Astrocyte (in vitro differentiated cells and primary cell): ENCODE data around the gene TBXAS1.

Source experiments
- EZH2 ChIP-seq: IDR thresholded peaks from 2 replicates; pipeline ENCODE4 v1.6.1; 2012; ENCODE audit warnings: mild to moderate bottlenecking, low read length, inconsistent platforms; ENCODE audit not compliant: insufficient read depth
- TF ChIP-seq, protein P1 (sequence below): IDR thresholded peaks from 2 replicates; pipeline ENCODE4 v1.5.1; 2011; ENCODE audit warnings: low read depth, mild to moderate bottlenecking, inconsistent platforms, low read length, moderate library complexity; ENCODE audit not compliant: insufficient read depth

DNA sequence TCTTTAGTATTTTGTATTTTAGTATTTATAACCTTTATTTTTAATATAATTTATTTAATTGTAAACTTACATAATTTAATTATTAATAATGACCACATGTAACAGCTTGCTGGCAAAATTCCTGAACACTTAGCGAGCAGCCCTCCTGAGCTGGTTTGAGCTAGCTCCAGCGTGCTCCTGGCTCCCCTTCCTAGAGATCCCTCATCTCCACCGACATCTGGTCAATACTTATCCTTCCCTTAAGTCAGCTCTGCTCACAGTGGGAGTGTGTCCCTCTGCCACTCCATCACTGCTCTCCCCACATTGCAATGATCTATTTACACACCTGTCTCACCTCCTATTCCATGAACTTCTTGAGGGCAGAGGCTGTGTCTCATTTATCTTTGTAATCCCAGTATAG, 20.6 kb upstream of the TBXAS1 start:
- TF ChIP-seq, protein P1, sequence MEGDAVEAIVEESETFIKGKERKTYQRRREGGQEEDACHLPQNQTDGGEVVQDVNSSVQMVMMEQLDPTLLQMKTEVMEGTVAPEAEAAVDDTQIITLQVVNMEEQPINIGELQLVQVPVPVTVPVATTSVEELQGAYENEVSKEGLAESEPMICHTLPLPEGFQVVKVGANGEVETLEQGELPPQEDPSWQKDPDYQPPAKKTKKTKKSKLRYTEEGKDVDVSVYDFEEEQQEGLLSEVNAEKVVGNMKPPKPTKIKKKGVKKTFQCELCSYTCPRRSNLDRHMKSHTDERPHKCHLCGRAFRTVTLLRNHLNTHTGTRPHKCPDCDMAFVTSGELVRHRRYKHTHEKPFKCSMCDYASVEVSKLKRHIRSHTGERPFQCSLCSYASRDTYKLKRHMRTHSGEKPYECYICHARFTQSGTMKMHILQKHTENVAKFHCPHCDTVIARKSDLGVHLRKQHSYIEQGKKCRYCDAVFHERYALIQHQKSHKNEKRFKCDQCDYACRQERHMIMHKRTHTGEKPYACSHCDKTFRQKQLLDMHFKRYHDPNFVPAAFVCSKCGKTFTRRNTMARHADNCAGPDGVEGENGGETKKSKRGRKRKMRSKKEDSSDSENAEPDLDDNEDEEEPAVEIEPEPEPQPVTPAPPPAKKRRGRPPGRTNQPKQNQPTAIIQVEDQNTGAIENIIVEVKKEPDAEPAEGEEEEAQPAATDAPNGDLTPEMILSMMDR: no peak
- TF ChIP-seq EZH2: no peak
